GM18870 (cell line): ENCODE data around the gene ETNK1.
"Not testable (repeated sequence)": the region's sequence is repeated elsewhere in the genome, so short reads cannot be mapped to it uniquely, and the experiment has no call there.

Source experiments
- ATAC-seq: cut with Tn5 transposase; IDR thresholded peaks from one replicate; pipeline ENCODE4 v1.9.1; 2021; ENCODE audit warnings: moderate library complexity; ENCODE audit not compliant: unreplicated experiment

Gene ETNK1

DNA sequence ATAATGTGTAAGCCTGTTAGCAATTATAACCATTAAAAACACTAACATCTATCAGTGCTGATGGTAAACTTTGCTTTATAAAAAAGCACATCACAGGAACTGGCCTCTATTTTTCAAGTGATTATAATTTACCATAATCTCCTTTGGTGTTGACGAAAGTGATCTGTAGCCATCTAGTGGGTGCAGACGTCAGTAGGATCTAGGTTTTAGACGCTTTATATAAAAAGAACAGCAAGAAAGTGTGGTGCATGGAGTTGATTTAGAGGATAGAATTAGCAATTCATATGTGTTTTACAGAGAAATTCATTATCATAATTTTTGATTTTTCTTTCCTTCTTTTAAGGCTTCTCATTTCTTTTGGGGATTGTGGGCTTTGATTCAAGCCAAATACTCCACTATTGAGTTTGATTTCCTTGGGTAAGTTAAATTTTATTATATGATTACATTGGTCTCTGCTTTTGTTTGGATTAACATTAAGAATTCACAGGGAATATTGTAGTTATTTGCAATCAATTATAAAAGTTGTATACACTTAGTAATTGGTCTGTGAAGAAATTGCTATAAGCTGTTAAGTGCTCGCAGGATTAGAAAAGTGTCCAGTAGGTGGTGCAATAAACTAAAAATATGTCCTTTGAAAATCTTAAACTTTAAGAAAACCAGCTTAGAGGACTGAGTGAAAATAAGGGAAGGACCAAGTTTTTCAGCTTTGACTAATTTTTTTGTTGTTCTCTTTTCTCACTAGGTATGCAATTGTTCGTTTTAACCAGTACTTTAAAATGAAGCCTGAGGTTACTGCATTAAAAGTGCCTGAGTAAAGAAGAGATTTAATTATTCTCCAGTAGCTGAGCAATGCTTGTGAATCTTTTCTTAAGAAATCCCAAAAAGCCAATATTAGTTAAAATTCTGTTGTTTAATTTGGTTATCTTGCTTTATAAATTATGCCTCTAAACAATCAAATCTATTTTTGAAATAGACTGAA, 59.5 kb downstream of the ETNK1 start:
- peak; percentile 46 for ATAC-seq

DNA sequence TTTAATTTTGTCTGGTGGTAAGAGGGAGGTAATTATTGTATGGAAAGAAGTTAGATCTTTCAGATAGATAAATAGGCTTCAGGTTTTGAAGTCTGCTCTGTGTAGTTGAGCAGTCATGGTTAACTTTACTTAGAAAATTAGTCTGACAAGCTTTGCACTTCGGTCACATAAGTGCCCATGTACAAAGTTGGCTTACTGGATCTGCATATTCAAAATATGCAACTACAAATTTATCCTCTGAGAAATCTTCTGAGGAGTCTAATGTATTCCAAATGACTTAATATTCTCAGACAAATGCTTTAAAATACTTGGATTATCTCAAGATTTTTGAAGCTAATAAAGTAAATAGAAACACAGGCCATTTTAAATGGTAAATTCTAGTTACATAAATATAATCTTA, 61.2 kb downstream of the ETNK1 start:
- ATAC-seq: no peak

DNA sequence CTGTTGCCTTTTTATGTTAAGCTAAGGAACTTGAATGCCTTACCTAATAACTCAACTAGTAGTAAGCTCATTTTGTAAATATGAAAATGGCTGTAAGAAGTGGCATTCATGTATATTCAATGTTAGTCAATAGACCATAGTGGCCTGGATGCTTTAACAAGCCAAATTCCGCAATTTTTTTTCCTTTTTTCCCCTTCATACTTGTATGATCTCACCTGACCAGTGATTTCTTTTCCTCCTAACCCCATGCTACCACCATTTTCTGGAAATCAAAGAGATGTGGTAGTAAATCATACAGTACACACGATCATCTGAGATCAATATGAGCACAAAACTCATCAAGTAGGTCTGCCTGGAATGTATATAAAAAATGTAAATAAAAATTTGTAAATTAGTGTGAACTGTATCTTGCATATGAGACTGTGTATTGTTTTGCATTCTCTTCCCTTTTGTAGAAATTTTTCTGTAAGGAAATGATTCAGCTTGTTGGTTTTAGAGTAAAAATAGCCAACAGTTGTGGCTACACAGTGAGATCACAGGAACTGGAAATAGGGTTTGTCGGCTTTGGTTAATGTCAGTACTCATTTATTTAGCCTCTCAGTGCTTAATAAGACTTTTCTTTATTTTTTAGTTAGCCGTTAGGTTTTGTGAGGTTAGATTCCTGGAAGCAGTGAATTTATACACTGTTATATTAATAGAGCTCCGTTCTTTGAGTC, 62.5 kb downstream of the ETNK1 start:
- ATAC-seq: peak; percentile 85

DNA sequence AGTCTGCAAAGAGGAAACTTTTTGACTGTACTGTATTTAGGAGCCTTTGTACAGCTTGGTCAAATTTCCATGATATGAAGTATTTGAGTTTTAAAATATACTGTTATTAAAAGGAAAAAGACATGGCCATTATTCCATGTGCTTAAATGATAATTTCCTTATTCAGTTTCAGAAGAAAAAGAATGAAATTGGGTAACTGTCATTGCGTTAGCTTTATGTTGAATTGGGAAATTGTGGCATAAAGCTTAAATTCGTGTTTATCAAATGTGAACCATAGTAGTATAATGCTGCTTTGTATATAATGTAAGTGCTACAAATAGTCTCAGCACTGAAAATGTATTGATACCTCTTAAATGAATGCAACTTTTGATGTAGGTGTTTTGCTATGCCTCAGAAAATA, 64.9 kb downstream of the ETNK1 start:
- ATAC-seq: no peak

DNA sequence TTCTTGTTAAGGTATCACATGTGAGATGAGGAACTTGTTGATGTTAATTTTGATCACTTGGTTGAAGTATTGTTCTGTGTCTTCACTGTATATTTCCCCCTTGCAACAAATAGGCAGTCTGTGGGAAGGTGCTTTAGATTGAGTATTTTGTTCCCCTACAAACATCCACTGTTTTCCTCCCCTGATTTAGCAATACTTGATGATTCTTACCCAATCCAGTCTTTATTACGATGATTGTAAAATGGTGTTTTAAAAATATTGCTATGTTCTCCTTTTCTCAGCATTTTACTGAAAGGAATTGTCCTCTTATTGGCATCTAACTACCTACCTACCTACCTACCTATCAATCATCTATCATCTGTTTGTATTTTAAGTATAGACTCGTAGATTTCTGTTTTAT, 66.3 kb downstream of the ETNK1 start:
- no peak for ATAC-seq

DNA sequence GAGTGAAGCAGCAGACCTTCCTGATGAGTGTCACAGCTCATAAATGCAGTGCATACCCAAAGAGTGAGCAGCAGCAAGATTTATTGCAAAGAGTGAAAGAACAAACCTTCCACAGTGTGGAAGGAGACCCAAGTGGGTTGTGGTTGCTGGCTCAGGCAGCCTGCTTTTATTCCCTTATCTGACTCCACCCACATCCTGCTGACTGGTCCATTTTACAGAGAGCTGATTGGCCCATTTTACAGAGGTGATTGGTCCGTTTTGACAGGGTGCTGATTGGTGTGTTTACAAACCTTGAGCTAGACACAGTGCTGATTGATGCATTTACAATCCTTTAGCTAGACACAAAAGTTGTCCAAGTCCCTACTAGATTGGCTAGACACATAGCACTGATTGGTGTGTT, 67.5 kb downstream of the ETNK1 start:
- ATAC-seq: not testable (repeated sequence)

DNA sequence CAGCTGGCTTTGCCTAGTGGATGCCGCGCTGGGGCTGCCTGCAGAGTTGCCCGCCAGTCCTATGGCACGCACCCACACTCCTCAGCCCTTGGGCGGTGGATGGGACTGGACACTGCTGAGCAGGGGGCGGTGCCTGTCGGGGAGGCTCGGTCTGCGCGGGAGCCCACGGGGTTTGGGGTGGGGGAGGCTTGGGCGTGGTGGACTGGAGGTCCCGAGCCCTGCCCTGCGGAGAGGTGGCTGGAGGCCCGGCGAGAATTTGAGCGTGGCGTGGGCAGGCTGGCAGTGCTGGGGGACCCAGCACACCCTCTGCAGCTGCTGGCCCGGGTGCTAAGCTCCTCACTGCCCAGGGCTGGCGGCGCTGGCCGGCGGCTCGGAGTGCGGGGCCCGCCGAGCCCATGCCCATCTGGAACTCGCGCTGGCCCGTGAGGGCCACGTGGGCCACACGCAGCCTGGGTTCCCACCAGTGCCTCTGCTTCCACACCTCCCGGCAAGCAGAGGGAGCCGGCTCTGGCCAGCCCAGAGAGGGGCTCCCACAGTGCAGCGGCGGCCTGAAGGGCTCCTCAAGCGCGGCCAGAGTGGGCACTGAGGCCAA, 68.1 kb downstream of the ETNK1 start:
- no peak for ATAC-seq

DNA sequence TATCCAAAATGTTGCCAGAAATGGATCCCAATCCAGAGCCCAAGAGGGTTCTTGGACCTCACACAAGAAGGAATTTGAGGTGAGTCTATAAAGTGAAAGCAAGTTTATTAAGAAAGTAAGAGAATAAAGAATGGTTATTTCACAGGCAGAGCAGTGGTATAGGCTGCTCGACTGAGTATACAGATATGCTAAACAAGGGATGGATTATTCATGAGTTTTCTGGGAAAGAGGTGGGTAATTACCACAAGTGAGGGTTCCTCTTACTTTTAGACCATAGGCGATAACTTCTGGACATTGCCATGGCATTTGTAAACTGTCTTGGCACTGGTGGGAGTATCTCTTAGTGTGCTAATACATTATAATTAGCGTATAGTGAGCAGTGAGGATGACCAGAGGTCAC, 73.6 kb downstream of the ETNK1 start:
- no peak for ATAC-seq

DNA sequence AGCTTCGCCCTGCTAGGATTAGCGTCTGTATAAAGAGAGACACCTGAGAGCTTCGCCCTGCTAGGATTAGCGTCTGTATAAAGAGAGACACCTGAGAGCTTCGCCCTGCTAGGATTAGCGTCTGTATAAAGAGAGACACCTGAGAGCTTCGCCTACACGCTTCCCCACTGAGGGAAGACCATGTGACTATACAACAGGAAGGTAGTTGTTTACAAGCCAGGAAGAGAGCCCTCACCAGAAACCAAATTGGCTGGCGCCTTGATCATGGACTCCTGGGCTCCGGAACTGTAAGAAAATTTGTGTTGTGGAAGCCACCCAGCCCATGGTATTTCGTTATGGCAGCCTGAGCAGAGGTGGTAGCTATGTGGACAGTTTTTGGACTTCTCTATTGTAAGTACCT, 74.7 kb downstream of the ETNK1 start:
- not testable (repeated sequence) for ATAC-seq

DNA sequence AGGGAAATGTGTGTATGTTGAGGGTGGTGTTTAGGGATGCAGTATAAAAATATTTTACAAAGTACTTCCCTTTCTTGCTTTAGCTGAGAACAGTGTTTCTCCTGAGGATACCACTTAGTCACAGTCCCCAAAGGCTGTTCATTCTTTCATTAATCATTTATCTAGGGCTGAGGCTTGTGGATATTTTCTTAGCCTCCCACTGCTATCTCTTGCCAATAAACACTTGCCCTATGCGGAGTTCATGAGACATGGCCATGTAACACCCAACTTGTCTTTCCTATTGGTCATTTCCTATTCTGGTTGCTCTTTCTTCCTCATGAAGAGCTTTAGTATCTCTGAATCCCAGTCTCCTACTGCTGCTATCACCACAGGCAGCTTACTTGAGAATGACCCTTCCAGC, 75.1 kb downstream of the ETNK1 start:
- ATAC-seq: no peak

DNA sequence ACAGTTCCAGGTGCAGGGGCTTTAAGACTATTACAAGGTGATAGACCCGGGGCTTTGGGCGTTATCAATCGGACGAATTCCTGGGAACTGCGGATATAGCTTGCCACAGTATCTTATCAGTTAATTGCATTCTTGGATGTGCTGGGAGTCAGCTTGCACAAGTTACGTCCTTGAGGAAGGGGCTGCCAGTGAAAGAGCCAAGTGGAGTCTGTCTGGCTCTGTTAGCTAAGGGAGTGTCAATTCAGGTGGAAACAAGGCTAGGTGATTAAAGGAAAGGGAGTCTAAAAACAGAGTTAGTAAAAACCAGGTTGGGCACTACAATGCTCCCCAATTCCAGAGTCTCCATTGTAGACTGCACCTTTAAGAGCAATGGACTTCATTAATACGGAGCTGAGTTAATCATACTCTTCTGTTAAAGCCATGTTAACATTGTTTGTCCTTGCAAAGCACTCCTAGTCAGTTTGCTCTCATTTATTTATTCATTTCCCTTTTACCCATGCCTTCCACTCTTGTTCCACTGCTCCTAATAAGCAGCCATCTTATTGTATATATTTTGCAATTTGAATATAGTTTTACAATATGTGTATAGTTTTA, 76.3 kb downstream of the ETNK1 start:
- ATAC-seq: not testable (repeated sequence)

DNA sequence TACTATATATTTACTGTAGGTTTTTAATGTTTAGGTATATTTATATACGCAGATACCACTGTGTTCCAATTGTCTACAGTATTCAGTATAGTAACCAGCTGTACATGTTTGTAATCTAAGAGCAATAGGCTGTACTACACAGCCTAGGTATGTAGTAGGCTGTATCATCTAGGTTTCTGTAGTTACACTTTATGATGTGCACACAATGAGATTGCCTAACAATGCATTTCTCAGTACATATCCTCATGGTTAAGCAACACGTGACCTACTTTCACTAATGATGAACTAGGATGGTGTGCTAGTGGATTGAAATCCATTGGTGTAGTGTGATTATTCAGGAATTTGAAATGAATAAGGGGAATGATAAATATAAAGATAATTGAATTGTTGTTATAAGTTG, 77.7 kb downstream of the ETNK1 start:
- no peak for ATAC-seq

DNA sequence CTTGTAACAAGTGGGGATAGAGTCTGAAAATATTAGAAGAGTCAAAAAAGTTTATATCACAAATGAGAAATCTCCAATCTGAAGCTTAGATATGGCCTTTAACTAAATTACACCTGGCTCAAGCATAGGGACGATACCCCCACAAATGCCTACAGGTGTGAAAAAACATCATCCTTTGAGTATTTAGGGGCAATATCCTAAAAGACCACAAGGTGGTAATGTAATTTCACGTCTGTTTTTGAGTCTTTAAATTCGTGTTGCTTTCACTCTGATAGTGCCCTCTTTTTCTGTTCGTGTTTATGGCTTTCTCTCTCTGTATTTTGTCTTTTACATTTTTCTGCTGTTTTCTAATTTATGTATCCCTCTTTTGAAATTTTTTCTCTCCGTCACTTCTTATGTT, 84.3 kb downstream of the ETNK1 start:
- peak; percentile 65 for ATAC-seq

DNA sequence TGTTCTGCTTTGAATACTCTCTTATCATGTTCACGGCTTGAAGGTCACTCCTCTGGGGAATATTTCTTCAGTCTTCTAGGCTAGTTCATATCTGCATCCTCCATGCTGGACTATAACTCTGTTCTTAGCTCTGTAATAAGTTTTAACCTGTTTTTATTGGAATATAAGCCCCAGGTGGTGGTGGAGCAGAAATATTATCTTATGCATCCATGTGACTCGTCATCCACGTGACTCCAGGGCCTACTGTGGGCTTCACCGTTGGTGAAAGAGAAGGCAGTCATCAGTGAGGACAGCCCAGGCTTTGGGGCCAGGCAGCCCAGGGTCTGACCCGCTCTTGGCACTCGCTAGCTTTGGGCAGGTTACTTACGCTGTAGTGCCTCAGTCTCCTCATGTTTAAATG, 87.1 kb downstream of the ETNK1 start:
- no peak for ATAC-seq

DNA sequence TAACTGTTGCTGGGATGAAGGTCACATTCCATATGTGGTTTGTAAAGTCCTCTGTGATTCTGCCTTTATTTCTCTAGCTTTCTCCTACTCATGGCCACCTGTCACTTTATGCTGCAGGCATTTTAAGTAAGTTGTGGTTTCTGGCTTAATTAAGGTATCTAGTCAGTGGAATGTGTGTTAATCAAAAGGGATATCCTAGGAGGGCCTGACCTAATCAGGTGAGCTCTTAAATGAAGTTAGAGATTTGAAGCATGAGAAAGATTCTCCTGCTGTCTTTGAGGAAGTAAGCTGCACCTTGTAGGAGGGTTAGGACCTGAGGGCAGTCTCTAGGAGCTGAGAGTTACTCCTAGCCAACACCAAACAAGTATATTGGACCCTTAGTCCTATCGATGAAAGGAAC, 90.3 kb downstream of the ETNK1 start:
- ATAC-seq: no peak

DNA sequence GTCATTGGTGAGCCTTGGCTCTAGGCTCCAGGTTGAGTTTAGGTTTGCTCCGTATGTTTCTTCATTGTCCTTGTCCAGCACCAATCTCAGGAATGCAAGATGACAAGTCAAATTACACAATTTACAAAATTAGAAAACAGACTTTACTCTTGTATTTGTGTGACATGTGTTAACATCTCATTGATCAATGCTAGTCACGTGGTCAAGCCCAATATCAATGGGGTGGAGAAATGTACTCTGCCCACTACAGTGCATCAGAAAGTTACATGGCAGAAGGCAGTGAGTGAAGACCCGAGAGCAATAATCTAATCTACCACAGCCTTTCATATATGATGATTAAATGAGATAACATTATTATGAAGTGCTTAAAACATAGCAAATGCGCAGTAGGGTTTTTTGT, 94.8 kb downstream of the ETNK1 start:
- ATAC-seq: no peak

DNA sequence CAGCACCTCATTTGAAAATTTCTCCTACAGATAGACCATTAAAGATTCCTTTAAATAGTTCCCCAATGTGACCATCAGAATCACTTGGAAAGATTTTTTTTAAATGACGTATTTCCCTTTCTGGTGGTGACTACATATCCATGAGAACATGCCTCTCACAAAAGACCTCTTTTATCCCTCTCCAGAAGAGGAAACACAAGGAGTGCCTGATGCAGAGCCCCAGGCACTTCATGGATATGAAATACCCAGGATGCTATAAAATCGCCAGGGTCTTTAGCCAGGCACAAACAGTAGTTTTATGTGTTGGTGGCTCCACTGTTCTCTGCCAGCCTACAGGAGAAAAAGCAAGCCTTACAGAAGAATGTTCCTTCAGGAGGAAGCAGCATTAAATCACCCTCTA, 97.1 kb downstream of the ETNK1 start:
- ATAC-seq: no peak

DNA sequence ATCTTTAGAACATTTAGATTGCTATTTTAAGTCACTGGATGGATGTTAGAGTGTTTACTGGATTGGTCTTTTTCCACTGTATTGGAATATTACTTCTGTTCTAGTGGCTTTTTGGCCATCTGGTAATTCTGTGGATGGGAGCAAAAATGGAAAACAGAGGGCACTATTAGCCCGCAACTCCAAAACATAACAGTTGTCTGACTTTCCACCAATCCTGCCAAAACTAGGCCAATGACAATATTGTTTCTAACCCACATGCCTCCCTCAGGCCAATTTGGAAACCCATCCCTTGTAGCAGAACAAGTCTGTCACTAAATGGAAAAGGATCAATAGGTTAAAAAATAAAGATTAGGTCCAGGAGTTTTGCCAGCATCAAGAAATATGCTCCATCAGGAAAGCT, 97.8 kb downstream of the ETNK1 start:
- ATAC-seq: no peak

DNA sequence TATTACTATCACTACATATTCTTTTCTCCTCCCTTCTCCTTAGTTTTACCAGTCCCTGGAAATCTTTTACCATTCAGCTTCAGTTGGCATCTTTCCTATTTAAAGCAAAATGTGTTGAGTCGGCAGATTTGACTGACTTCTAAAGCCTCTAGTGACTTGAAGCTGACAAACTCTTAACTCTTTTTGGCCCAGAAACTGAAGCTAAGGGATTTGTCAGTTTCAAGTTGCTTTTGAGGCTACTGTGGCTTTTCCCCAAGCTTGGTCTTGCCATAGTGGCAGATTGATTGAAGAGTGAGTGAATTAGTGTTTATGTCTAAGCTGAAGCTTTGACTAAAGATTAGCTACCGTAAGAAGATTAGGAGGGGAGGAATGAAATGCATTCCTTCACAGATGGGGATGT, 104.0 kb downstream of the ETNK1 start:
- no peak for ATAC-seq

DNA sequence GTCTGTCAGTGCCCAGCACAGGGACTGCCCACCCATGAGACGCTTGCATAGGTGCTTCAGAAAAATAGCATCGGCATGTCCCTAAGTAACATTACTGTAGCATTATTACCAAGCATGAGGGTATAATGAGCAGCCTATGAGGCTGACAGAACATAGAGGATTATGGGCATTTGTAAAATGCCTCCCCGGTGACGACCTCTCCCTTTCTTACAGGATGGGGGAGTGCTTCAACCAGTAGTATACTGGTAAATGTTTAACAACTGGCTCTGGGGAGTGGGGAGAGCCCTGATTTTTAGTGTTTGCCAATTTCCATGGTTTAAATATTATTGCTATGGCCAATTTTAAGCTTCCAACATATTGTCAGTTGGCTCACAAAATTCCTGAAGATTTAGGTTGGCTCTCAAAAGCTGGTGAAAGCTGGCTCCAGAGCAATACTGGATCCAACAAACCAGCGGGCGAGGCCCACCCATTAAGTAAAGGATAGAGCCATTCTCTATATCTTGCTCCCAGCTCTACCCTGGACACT, 104.5 kb downstream of the ETNK1 start:
- ATAC-seq: no peak

DNA sequence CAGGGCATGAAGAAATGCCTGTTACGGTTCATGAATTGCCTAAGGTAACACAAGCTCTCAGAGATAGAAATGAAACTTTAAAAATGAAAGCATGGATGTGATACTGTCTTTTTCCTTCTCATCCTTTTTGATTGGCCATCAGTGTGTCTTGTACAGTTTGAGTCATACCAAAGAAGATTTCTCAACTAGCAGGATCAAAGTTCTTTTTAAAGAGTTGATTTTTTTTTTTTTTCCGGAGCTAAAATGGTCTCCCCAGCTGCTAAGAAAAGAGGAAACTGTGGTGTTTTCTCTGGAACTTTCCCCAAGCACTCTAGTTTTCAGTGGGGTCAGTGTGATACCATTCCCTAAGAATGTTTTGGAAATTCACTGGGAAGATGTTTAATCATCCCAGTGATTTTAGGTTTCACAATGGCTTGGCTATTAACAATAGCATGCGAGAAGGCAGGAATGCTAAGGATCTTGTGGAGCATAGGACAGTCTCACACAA, 105.0 kb downstream of the ETNK1 start:
- ATAC-seq: no peak
